ENCODE measurements around the gene PEX5.
"Not testable (repeated sequence)": the region's sequence is repeated elsewhere in the genome, so short reads cannot be mapped to it uniquely, and the experiment has no call there.

PEX5 gene

DNA sequence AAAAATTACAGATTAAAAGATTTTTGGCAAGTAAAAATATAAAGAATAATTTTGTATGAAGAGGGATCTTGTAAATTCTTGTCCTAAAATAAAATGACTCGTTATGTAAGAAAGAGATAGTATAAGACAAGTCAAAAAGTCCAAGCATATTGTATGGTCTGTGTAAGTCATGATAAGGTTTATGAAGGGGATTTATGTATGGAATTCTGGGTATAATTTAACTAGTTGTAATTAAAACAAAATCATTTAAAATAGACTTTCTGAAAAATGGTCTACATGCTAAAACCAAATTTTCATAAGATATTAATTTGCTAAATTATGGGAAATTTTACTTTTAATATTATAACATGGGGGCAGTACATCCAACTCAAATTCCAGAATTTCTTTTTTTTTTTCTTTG, 17.6 kb upstream of the PEX5 start:
- Histone ChIP-seq H2AFZ (ENCODE audit: low read depth) (no peak overlapping the region), H3K79me2 (ENCODE audit: insufficient read depth, low read depth) (no peaks in the 10 kb centered on the region), H4K20me1 (ENCODE audit: insufficient read depth) (no peaks in the 10 kb centered on the region), H3K36me3 (ENCODE audit: insufficient read depth) (no peaks in the 10 kb centered on the region), H3K9ac (no peak overlapping the region), H3K4me1 (ENCODE audit: low read depth, poor library complexity, severe bottlenecking) (no peaks in the 10 kb centered on the region), H3K4me2 (no peak overlapping the region), H3K27me3 (ENCODE audit: insufficient read depth, low read depth) (no peaks in the 10 kb centered on the region), H3K27ac (no peak overlapping the region), H3K4me3 (IDR thresholded peaks at IDR 0.05; ENCODE audit: insufficient read depth, low read depth, low read length) (no peak overlapping the region)
- no peak for TF ChIP-seq CTCF (conservative IDR thresholded peaks at IDR 0.05; ENCODE audit: low read depth, low read length)

GRCh38 chr12:7175493-7175892, 14.0 kb upstream of the PEX5 start:
- no peaks in the 10 kb centered on the region for H3K36me3 ChIP-seq (ENCODE audit: insufficient read depth)
- TF ChIP-seq CTCF (conservative IDR thresholded peaks at IDR 0.05; ENCODE audit: low read depth, low read length), result no peak
- no peaks in the 10 kb centered on the region for H3K4me1 ChIP-seq (ENCODE audit: low read depth, poor library complexity, severe bottlenecking)
- H3K79me2 ChIP-seq (ENCODE audit: insufficient read depth, low read depth), result no peaks in the 10 kb centered on the region
- H3K9ac ChIP-seq, result no peak overlapping the region
- no peak overlapping the region for H3K4me2 ChIP-seq
- no peaks in the 10 kb centered on the region for H4K20me1 ChIP-seq (ENCODE audit: insufficient read depth)
- H2AFZ ChIP-seq (ENCODE audit: low read depth), result no peak overlapping the region
- H3K27ac ChIP-seq, result no peak overlapping the region
- no peak overlapping the region for H3K4me3 ChIP-seq (IDR thresholded peaks at IDR 0.05; ENCODE audit: insufficient read depth, low read depth, low read length)
- H3K27me3 ChIP-seq (ENCODE audit: insufficient read depth, low read depth), result no peaks in the 10 kb centered on the region

- Histone ChIP-seq H3K27me3 (ENCODE audit: insufficient read depth, low read depth) (no peaks in the 10 kb centered on the region), H3K4me1 (ENCODE audit: low read depth, poor library complexity, severe bottlenecking) (no peaks in the 10 kb centered on the region), H2AFZ (ENCODE audit: low read depth) (no peak overlapping the region), H4K20me1 (ENCODE audit: insufficient read depth) (no peaks in the 10 kb centered on the region), H3K4me2 (no peak overlapping the region), H3K9ac (no peak overlapping the region), H3K79me2 (ENCODE audit: insufficient read depth, low read depth) (no peaks in the 10 kb centered on the region), H3K36me3 (ENCODE audit: insufficient read depth) (no peaks in the 10 kb centered on the region), H3K27ac (no peak overlapping the region), H3K4me3 (IDR thresholded peaks at IDR 0.05; ENCODE audit: insufficient read depth, low read depth, low read length) (no peak overlapping the region)
- no peak for TF ChIP-seq CTCF (conservative IDR thresholded peaks at IDR 0.05; ENCODE audit: low read depth, low read length)
Measured at GRCh38 chr12:7176595-7176994, 12.9 kb upstream of the PEX5 start.

- no peak overlapping the region for H2AFZ ChIP-seq (ENCODE audit: low read depth)
- no peaks in the 10 kb centered on the region for H3K36me3 ChIP-seq (ENCODE audit: insufficient read depth)
- no peak overlapping the region for H3K9ac ChIP-seq
- no peak overlapping the region for H3K27ac ChIP-seq
- H4K20me1 ChIP-seq (ENCODE audit: insufficient read depth), result no peaks in the 10 kb centered on the region
- TF ChIP-seq CTCF (conservative IDR thresholded peaks at IDR 0.05; ENCODE audit: low read depth, low read length), result no peak
- H3K4me3 ChIP-seq (IDR thresholded peaks at IDR 0.05; ENCODE audit: insufficient read depth, low read depth, low read length), result no peak overlapping the region
- no peaks in the 10 kb centered on the region for H3K79me2 ChIP-seq (ENCODE audit: insufficient read depth, low read depth)
- H3K27me3 ChIP-seq (ENCODE audit: insufficient read depth, low read depth), result no peaks in the 10 kb centered on the region
- no peaks in the 10 kb centered on the region for H3K4me1 ChIP-seq (ENCODE audit: low read depth, poor library complexity, severe bottlenecking)
- no peak overlapping the region for H3K4me2 ChIP-seq
Measured at GRCh38 chr12:7178481-7178880, 11.0 kb upstream of the PEX5 start.

- Histone ChIP-seq H3K79me2 (ENCODE audit: insufficient read depth, low read depth) (no peaks in the 10 kb centered on the region), H3K36me3 (ENCODE audit: insufficient read depth) (no peaks in the 10 kb centered on the region), H3K4me3 (IDR thresholded peaks at IDR 0.05; ENCODE audit: insufficient read depth, low read depth, low read length) (no peak overlapping the region), H2AFZ (ENCODE audit: low read depth) (no peak overlapping the region), H4K20me1 (ENCODE audit: insufficient read depth) (no peaks in the 10 kb centered on the region), H3K9ac (no peak overlapping the region), H3K27me3 (ENCODE audit: insufficient read depth, low read depth) (no peaks in the 10 kb centered on the region), H3K4me2 (no peak overlapping the region), H3K4me1 (ENCODE audit: low read depth, poor library complexity, severe bottlenecking) (no peaks in the 10 kb centered on the region), H3K27ac (no peak overlapping the region)
- no peak for TF ChIP-seq CTCF (conservative IDR thresholded peaks at IDR 0.05; ENCODE audit: low read depth, low read length)
Measured at GRCh38 chr12:7180685-7181084, 8.8 kb upstream of the PEX5 start.

DNA sequence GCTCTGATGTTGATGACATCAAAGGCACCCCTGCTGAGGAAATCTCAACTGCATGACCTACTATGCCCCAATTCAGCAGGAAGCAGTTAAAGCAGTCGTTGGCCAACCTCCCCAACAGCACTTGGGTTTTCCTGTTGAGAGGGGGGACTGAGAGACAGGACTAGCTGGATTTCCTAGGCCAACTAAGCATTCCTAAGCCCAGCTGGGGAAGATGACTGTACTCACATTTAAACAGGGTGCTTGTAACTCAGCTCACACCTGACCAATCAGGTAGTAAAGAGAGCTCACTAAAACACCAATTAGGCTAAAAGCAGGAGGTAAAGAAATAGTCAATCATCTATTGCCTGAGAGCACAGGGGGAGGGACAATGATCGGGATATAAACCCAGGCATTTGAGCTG, 3.4 kb upstream of the PEX5 start:
- H3K27ac ChIP-seq; H3K4me2 ChIP-seq; H2AFZ ChIP-seq (ENCODE audit: low read depth); H4K20me1 ChIP-seq (ENCODE audit: insufficient read depth); H3K27me3 ChIP-seq (ENCODE audit: insufficient read depth, low read depth); H3K4me3 ChIP-seq (IDR thresholded peaks at IDR 0.05; ENCODE audit: insufficient read depth, low read depth, low read length); H3K9ac ChIP-seq; H3K79me2 ChIP-seq (ENCODE audit: insufficient read depth, low read depth); H3K36me3 ChIP-seq (ENCODE audit: insufficient read depth): not testable (repeated sequence)
- H3K4me1 ChIP-seq (ENCODE audit: low read depth, poor library complexity, severe bottlenecking), result peaks cover 17% of the 10 kb centered on the region

Measured in KMS-11 (cell line).